Measurements from ENCODE around the gene EPN1.

Gene EPN1

GRCh38 chr19:55661826-55662225 lies 13.2 kb upstream of the EPN1 start:
- no peak for FAIRE-seq

- FAIRE-seq: no peak
Observed at GRCh38 chr19:55663846-55664536, 11.0 kb upstream of the EPN1 start.

- no peak for FAIRE-seq
Observed at GRCh38 chr19:55666343-55667005, 8.6 kb upstream of the EPN1 start.

GRCh38 chr19:55667006-55667381 lies 8.0 kb upstream of the EPN1 start:
- FAIRE-seq: no peak

GRCh38 chr19:55667511-55667910 lies 7.5 kb upstream of the EPN1 start:
- no peak for FAIRE-seq

- no peak for FAIRE-seq
Observed at GRCh38 chr19:55667958-55668357, 7.1 kb upstream of the EPN1 start.

- FAIRE-seq: no peak
Observed at GRCh38 chr19:55668603-55669348, 6.2 kb upstream of the EPN1 start.

GRCh38 chr19:55669418-55670279 lies 5.4 kb upstream of the EPN1 start:
- FAIRE-seq: no peak

- FAIRE-seq: no peak
Observed at GRCh38 chr19:55670280-55671053, 4.6 kb upstream of the EPN1 start.

- no peak for FAIRE-seq
Observed at GRCh38 chr19:55671054-55671378, 4.0 kb upstream of the EPN1 start.

- no peak for FAIRE-seq
Observed at GRCh38 chr19:55672418-55672817, 2.6 kb upstream of the EPN1 start.

GRCh38 chr19:55673465-55673864 lies 1.6 kb upstream of the EPN1 start:
- no peak for FAIRE-seq

- no peak for FAIRE-seq
Observed at GRCh38 chr19:55673889-55674288, 1.1 kb upstream of the EPN1 start.

- no peak for FAIRE-seq
Observed at GRCh38 chr19:55674459-55674840, 576 bp upstream of the EPN1 start.

GRCh38 chr19:55675661-55676354 lies 782 bp downstream of the EPN1 start:
- FAIRE-seq: no peak

- no peak for FAIRE-seq
Observed at GRCh38 chr19:55676383-55676782, 1.4 kb downstream of the EPN1 start.

- no peak for FAIRE-seq
Observed at GRCh38 chr19:55676889-55677505, 2.0 kb downstream of the EPN1 start.

GRCh38 chr19:55677572-55678028 lies 2.6 kb downstream of the EPN1 start:
- FAIRE-seq: no peak

- FAIRE-seq: no peak
Observed at GRCh38 chr19:55678121-55678671, 3.2 kb downstream of the EPN1 start.

GRCh38 chr19:55679343-55680257 lies 4.6 kb downstream of the EPN1 start:
- FAIRE-seq: no peak
